GM23338 (cell line): Measurements from ENCODE around the gene SPATC1L. TPM values are rescaled to one million over a fixed set of nuclear protein-coding genes. Genes with fewer than 3 reads are reported as not detected.

ENCODE experiments used
- ATAC-seq: fragments of 200-7000 bp; cut with Tn5 transposase; 3 replicates; pipeline ENCODE4 v1.9.1; 2020
- DNase-seq: peaks from one replicate; pipeline ENCODE4 v3.0.0-alpha.2; 2015; ENCODE audit warnings: low spot score
- H2AFZ ChIP-seq: fragments of 200-600 bp; sonication (generic); 2 replicates; pipeline ENCODE4 v1.8.0; 2016; ENCODE audit warnings: antibody characterized with exemption, mild to moderate bottlenecking, moderate library complexity
- H3F3A ChIP-seq: fragments of 200-600 bp; sonication (generic); replicated peaks from 2 replicates; pipeline ENCODE4 v1.8.0; 2017; ENCODE audit warnings: antibody characterized with exemption, mixed run types, low read depth
- H3K27ac ChIP-seq: fragments of 200-600 bp; sonication (generic); 2 replicates; pipeline ENCODE4 v1.6.1; 2016; ENCODE audit warnings: low read depth
- H3K27me3 ChIP-seq: fragments of 200-600 bp; sonication (generic); 2 replicates; pipeline ENCODE4 v1.8.0; 2016; ENCODE audit warnings: mild to moderate bottlenecking, mixed run types, moderate library complexity; ENCODE audit not compliant: insufficient read depth
- H3K36me3 ChIP-seq: fragments of 200-600 bp; sonication (generic); 2 replicates; pipeline ENCODE4 v1.8.0; 2016; ENCODE audit warnings: mild to moderate bottlenecking; ENCODE audit not compliant: insufficient read depth
- H3K4me1 ChIP-seq: fragments of 200-600 bp; sonication (generic); 2 replicates; pipeline ENCODE4 v1.8.0; 2016; ENCODE audit warnings: mild to moderate bottlenecking, moderate library complexity; ENCODE audit not compliant: insufficient read depth
- H3K4me2 ChIP-seq: fragments of 200-600 bp; sonication (generic); 2 replicates; pipeline ENCODE4 v1.7.1; 2017; ENCODE audit warnings: mixed run types
- H3K4me3 ChIP-seq: fragments of 200-600 bp; sonication (generic); 2 replicates; pipeline ENCODE4 v1.6.1; 2016; ENCODE audit warnings: mixed run types
- H3K79me2 ChIP-seq: fragments of 200-600 bp; sonication (generic); replicated peaks from 2 replicates; pipeline ENCODE4 v1.8.0; 2017; ENCODE audit warnings: mild to moderate bottlenecking; ENCODE audit not compliant: insufficient read depth
- H3K9me2 ChIP-seq: fragments of 200-600 bp; sonication (generic); 2 replicates; pipeline ENCODE4 v1.8.0; 2017; ENCODE audit not compliant: insufficient read depth
- H4K20me1 ChIP-seq: fragments of 200-600 bp; sonication (generic); replicated peaks from 2 replicates; pipeline ENCODE4 v1.8.0; 2017; ENCODE audit warnings: mild to moderate bottlenecking; ENCODE audit not compliant: insufficient read depth
- H3K27ac Mint-ChIP-seq: 2 replicates; pipeline ENCODE4 v1.8.0; 2020; ENCODE audit warnings: inconsistent platforms, mild to moderate bottlenecking, moderate library complexity, mixed read lengths
- H3K27me3 Mint-ChIP-seq: 3 replicates; pipeline ENCODE4 v1.8.0; 2022; ENCODE audit warnings: low read depth, mild to moderate bottlenecking, moderate library complexity, mixed read lengths, inconsistent platforms; ENCODE audit not compliant: insufficient read depth, poor library complexity
- H3K36me3 Mint-ChIP-seq: 3 replicates; pipeline ENCODE4 v1.8.0; 2021; ENCODE audit warnings: low read depth, mild to moderate bottlenecking, inconsistent platforms, moderate library complexity, mixed read lengths
- H3K4me1 Mint-ChIP-seq: 3 replicates; pipeline ENCODE4 v1.8.0; 2020; ENCODE audit warnings: mild to moderate bottlenecking, inconsistent platforms, mixed read lengths
- H3K4me3 Mint-ChIP-seq: 3 replicates; pipeline ENCODE4 v1.8.0; 2021; ENCODE audit warnings: moderate library complexity, mild to moderate bottlenecking, inconsistent platforms, mixed read lengths
- H3K9me3 Mint-ChIP-seq: 3 replicates; pipeline ENCODE4 v1.8.0; 2020; ENCODE audit warnings: moderate library complexity, mild to moderate bottlenecking, inconsistent platforms, mixed read lengths
- CREB1 ChIP-seq: fragments of 250-450 bp; sonication (Bioruptor Pico); IDR thresholded peaks from 2 replicates; pipeline ENCODE4 v1.5.0; 2020; ENCODE audit warnings: low read depth, mild to moderate bottlenecking, moderate library complexity
- CTCF ChIP-seq, 2 experiments: fragments of 200-600 bp in 1 of 2; sonication (generic) in 1 of 2; conservative IDR thresholded peaks; 2 replicates each; pipeline versions ENCODE4 v1.5.1 to v1.6.1; 2016 to 2017; ENCODE audit warnings: antibody characterized with exemption in 2 of 2, low read depth in 2 of 2, mild to moderate bottlenecking in 2 of 2, moderate library complexity in 1 of 2
- ETS1 ChIP-seq: IDR thresholded peaks from 2 replicates; pipeline ENCODE4 v1.6.1; 2016; ENCODE audit warnings: antibody characterized with exemption
- EZH2 ChIP-seq: fragments of 200-600 bp; sonication (generic); IDR thresholded peaks from one replicate; pipeline ENCODE4 v1.8.0; 2017; ENCODE audit warnings: antibody characterized with exemption, mild to moderate bottlenecking, low read depth; ENCODE audit not compliant: unreplicated experiment
- EZH2phosphoT487 ChIP-seq: fragments of 200-600 bp; sonication (generic); IDR thresholded peaks from one replicate; pipeline ENCODE4 v1.8.1; 2018; ENCODE audit warnings: antibody characterized with exemption; ENCODE audit not compliant: unreplicated experiment
- JUNB ChIP-seq: IDR thresholded peaks from one replicate; pipeline ENCODE4 v1.6.1; 2016; ENCODE audit warnings: antibody characterized with exemption; ENCODE audit not compliant: unreplicated experiment
- NANOG ChIP-seq: IDR thresholded peaks from 2 replicates; pipeline ENCODE4 v1.6.1; 2016; ENCODE audit warnings: antibody characterized with exemption, borderline replicate concordance
- POLR2AphosphoS5 ChIP-seq: IDR thresholded peaks from 2 replicates; pipeline ENCODE4 v1.6.1; 2016; ENCODE audit warnings: antibody characterized with exemption, low read depth
- REST ChIP-seq: IDR thresholded peaks from one replicate; pipeline ENCODE4 v1.6.1; 2018; ENCODE audit warnings: antibody characterized with exemption; ENCODE audit not compliant: unreplicated experiment
- STAT1 ChIP-seq: IDR thresholded peaks from one replicate; pipeline ENCODE4 v1.6.1; 2016; ENCODE audit warnings: antibody characterized with exemption; ENCODE audit not compliant: unreplicated experiment
- ZNF114 ChIP-seq: fragments of 250-450 bp; sonication (Bioruptor Pico); IDR thresholded peaks from 2 replicates; pipeline ENCODE4 v1.5.0; 2020; ENCODE audit warnings: mild to moderate bottlenecking, moderate library complexity
- ZNF331 ChIP-seq: fragments of 250-450 bp; sonication (Bioruptor Pico); IDR thresholded peaks from 2 replicates; pipeline ENCODE4 v1.5.0; 2020; ENCODE audit warnings: low read depth, mild to moderate bottlenecking, moderate library complexity
- ZNF462 ChIP-seq: fragments of 250-450 bp; sonication (Bioruptor Pico); IDR thresholded peaks from 2 replicates; pipeline ENCODE4 v1.5.0; 2020; ENCODE audit warnings: mild to moderate bottlenecking, moderate library complexity
- polyA plus RNA-seq: library from polyadenylated mRNA; unstranded; fragments of >200 nt; fragmentation: Nextera tagmentation; extraction: Ambion mirVana; gene quantifications from 2 replicates; pipeline ENCODE4 v1.2.1, GENCODE V29; 2016
- total RNA-seq: library from RNA; depleted of rRNA; stranded (reverse); fragments of >200 nt; shearing (Covaris generic); gene quantifications from 2 replicates; pipeline ENCODE4 v1.2.3, GENCODE V29; 2014

Gene SPATC1L
- total and polyA plus RNA-seq, 2 experiments from 2014 or later = 37.6 to 70.2 TPM

GRCh38 chr21:46160657-46160906 is 23.7 kb downstream of the SPATC1L start:
- Histone ChIP-seq H3K27me3 (no peaks in the 10 kb centered on the region), H3K79me2 (peaks cover 6% of the 10 kb centered on the region), H3F3A (0 out of 2 replicates have a peak, but pooled peaks cover 4% of the 10 kb centered on the region), H3K36me3 (no peaks in the 10 kb centered on the region), H3K9me2 (no peaks in the 10 kb centered on the region), H2AFZ (no peak overlapping the region), H4K20me1 (peaks cover 4% of the 10 kb centered on the region), H3K27ac (no peak overlapping the region), H3K4me1 (no peaks in the 10 kb centered on the region), H3K4me3 (no peak overlapping the region), H3K4me2 (no peak overlapping the region)
- no peaks in the 10 kb centered on the region for H3K4me1 Mint-ChIP-seq
- no peak overlapping the region for H3K4me3 Mint-ChIP-seq
- H3K36me3 Mint-ChIP-seq = peaks cover 50% of the 10 kb centered on the region
- peaks cover 20% of the 10 kb centered on the region for H3K9me3 Mint-ChIP-seq
- peaks cover 27% of the 10 kb centered on the region for H3K27me3 Mint-ChIP-seq
- ATAC-seq (no peak), DNase-seq (no peak)
- H3K27ac Mint-ChIP-seq = no peak overlapping the region
- TF ChIP-seq POLR2AphosphoS5 = no peak
- no peak for TF ChIP-seq STAT1
- TF ChIP-seq ZNF462 (CRISPR knock-in tag) = no peak
- TF ChIP-seq CREB1 (CRISPR knock-in tag) = no peak
- TF ChIP-seq CTCF (conservative IDR thresholded peaks at IDR 0.05; ENCODE audit: low read depth in 2 of 2) = no peak
- no peak for TF ChIP-seq ZNF114
- TF ChIP-seq EZH2 = no peak
- TF ChIP-seq EZH2phosphoT487 = no peak
- no peak for TF ChIP-seq ZNF331 (CRISPR knock-in tag)
- no peak for TF ChIP-seq REST
- TF ChIP-seq ETS1 = no peak
- no peak for TF ChIP-seq JUNB
- TF ChIP-seq NANOG = no peak
